ENCODE measurements around the gene LRRC61. TPM values are rescaled to one million over a fixed set of nuclear protein-coding genes. Genes with fewer than 3 reads are reported as not detected.

LRRC61 gene
- total and polyA plus RNA-seq, 2 experiments from 2014 or later, result 34.7 to 75.2 TPM

- no peak overlapping the region for H3K27ac ChIP-seq (ENCODE audit: low read depth)
- H3K4me3 Mint-ChIP-seq, result no peak overlapping the region
- TF ChIP-seq STAT1 (IDR thresholded peaks at IDR 0.05; ENCODE audit: unreplicated experiment) (no peak), NANOG (IDR thresholded peaks at IDR 0.05; ENCODE audit: borderline replicate concordance) (no peak), REST (IDR thresholded peaks at IDR 0.05; ENCODE audit: unreplicated experiment) (no peak), CTCF (conservative IDR thresholded peaks at IDR 0.05; ENCODE audit: low read depth in 2 of 2) (no peak), POLR2AphosphoS5 (IDR thresholded peaks at IDR 0.05; ENCODE audit: low read depth) (no peak; the same call in 1 of the 2 replicates), ETS1 (IDR thresholded peaks at IDR 0.05) (no peak), ZNF114 (CRISPR knock-in tag; IDR thresholded peaks at IDR 0.05) (no peak), ZNF462 (CRISPR knock-in tag; IDR thresholded peaks at IDR 0.05) (no peak), CREB1 (CRISPR knock-in tag; IDR thresholded peaks at IDR 0.05; ENCODE audit: low read depth) (no peak), EZH2 (IDR thresholded peaks at IDR 0.05; ENCODE audit: low read depth, unreplicated experiment) (no peak)
- peaks cover 4% of the 10 kb centered on the region; the same call in 1 of the 2 replicates for H3K36me3 ChIP-seq (ENCODE audit: insufficient read depth)
- peaks cover 22% of the 10 kb centered on the region for H3F3A ChIP-seq (replicated peaks; ENCODE audit: low read depth)
- H3K9me2 ChIP-seq (ENCODE audit: insufficient read depth), result no peaks in the 10 kb centered on the region
- H3K79me2 ChIP-seq (replicated peaks; ENCODE audit: insufficient read depth), result peaks cover 34% of the 10 kb centered on the region
- H3K27me3 Mint-ChIP-seq (ENCODE audit: insufficient read depth, low read depth, poor library complexity), result peaks cover 30% of the 10 kb centered on the region
- ATAC-seq, result no peak
- H3K4me2 ChIP-seq, result no peak overlapping the region
- H3K27me3 ChIP-seq (ENCODE audit: insufficient read depth), result peaks cover 5% of the 10 kb centered on the region
- H3K4me1 Mint-ChIP-seq, result peaks cover 70% of the 10 kb centered on the region
- peaks cover 40% of the 10 kb centered on the region for H3K4me1 ChIP-seq (ENCODE audit: insufficient read depth)
- no peak overlapping the region for H3K4me3 ChIP-seq
- H2AFZ ChIP-seq, result no peak overlapping the region
- no peak for DNase-seq (ENCODE audit: low spot score)
- H3K36me3 Mint-ChIP-seq (ENCODE audit: low read depth), result peaks cover 65% of the 10 kb centered on the region
- H3K9me3 Mint-ChIP-seq, result no peaks in the 10 kb centered on the region
- H4K20me1 ChIP-seq (replicated peaks; ENCODE audit: insufficient read depth), result no peaks in the 10 kb centered on the region; the same call in 1 of the 2 replicates
- no peak overlapping the region for H3K27ac Mint-ChIP-seq
These were observed 14.0 kb downstream of the LRRC61 start for GRCh38 chr7:150337179-150337578.
